Choroid plexus epithelial cell (primary cell): ENCODE measurements around the gene FKBP1B.

Experiments used
- DNase-seq: peaks from one replicate; pipeline ENCODE4 v3.0.0-alpha.2; 2010; ENCODE audit warnings: low read depth
- H3K4me3 ChIP-seq: 2 replicates; pipeline ENCODE4 v1.5.1; 2011; ENCODE audit warnings: low read depth, mild to moderate bottlenecking, control low read depth, low read length, moderate library complexity
- TF ChIP-seq, protein P1 (sequence below): conservative IDR thresholded peaks from 2 replicates; pipeline ENCODE4 v1.5.1; 2011; ENCODE audit warnings: low read depth, mild to moderate bottlenecking, control low read depth, inconsistent platforms, low read length, moderate library complexity

FKBP1B gene

DNA sequence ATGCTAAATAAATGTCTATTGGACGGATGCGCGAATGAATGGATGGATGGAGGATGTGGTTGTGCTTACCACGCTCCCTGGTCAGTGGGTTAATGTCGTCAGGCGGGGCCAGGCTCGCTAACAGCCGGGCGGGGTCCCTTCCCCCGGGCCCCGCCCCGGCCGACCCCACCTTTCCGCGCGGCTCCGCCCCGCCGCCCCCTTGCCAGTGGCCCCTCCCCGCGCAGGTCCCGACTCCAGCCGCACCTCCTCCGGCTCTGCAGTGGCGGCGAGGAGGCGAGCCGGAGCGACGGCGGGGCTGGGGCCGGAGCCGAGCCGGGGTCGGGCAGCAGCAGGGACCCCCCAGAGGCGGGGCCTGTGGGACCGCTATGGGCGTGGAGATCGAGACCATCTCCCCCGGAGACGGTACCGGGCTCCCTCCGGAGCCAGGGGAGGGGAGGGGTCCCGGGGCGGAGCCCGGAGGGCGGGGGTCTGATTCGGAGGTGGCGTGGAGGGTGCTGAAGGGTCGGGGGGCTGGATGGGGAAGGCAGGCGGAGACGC, at the start of gene FKBP1B:
TSS of gene FKBP1B (plus strand) at position 257 of the 537 bp plus-strand sequence. CDS start at position 366, 109 bp downstream.
- H3K4me3 ChIP-seq = peak within 1 kb of the TSS; percentile 69
- DNase-seq = peak; percentile 55
- TF ChIP-seq, protein P1, sequence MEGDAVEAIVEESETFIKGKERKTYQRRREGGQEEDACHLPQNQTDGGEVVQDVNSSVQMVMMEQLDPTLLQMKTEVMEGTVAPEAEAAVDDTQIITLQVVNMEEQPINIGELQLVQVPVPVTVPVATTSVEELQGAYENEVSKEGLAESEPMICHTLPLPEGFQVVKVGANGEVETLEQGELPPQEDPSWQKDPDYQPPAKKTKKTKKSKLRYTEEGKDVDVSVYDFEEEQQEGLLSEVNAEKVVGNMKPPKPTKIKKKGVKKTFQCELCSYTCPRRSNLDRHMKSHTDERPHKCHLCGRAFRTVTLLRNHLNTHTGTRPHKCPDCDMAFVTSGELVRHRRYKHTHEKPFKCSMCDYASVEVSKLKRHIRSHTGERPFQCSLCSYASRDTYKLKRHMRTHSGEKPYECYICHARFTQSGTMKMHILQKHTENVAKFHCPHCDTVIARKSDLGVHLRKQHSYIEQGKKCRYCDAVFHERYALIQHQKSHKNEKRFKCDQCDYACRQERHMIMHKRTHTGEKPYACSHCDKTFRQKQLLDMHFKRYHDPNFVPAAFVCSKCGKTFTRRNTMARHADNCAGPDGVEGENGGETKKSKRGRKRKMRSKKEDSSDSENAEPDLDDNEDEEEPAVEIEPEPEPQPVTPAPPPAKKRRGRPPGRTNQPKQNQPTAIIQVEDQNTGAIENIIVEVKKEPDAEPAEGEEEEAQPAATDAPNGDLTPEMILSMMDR = no peak

DNA sequence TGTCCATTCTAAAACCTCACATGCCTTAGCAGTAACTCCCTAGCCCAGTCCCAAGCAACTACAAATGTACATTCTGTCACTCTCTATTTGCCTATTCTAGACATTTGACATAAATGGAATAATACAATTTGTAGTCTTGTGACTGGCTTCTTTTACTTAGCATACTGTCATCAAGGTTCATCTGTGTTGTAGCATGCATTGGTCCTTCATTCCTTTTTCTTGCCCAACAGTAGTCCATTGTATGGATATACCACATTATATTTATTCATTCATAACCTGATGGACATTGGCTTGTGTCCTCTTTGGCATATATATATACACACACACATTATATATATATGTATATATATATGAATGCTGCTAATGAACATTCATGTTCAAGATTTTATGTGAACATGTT, 41.8 kb upstream of the FKBP1B start:
- H3K4me3 ChIP-seq = no peak overlapping the region
- no peak for DNase-seq
- TF ChIP-seq, protein P1 = no peak

- H3K4me3 ChIP-seq = no peak overlapping the region
- TF ChIP-seq, protein P1 = no peak
- no peak for DNase-seq
Observed at GRCh38 chr2:24008672-24009366, 40.7 kb upstream of the FKBP1B start.

DNA sequence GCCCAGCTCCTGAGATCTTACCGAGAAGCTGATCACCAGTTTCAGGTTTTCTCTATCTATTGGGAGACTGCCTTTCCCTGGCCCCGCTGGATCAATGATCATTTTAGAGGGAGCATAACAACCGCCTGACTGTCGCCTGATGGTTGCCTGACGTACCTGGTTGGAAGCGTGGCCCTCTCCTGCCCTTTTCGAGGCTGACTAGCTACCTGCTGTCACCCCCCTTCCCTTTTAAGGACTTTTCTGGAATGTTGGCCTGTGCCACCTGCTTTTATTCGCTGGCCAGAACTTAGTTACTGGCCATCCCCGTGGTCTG, 40.2 kb upstream of the FKBP1B start:
- no peak for DNase-seq
- TF ChIP-seq, protein P1 = no peak
- peak overlapping the region; percentile 59 for H3K4me3 ChIP-seq

- H3K4me3 ChIP-seq = peak within 1 kb of the TSS; percentile 59
- TF ChIP-seq, protein P1 = no peak
- peak; percentile 18 for DNase-seq
Observed at GRCh38 chr2:24009680-24010476, 39.7 kb upstream of the FKBP1B start, which contains the start of gene MFSD2B. Gene MFSD2B (plus strand): TSS chr2:24010085. CDS start chr2:24010097, 12 bp downstream.

DNA sequence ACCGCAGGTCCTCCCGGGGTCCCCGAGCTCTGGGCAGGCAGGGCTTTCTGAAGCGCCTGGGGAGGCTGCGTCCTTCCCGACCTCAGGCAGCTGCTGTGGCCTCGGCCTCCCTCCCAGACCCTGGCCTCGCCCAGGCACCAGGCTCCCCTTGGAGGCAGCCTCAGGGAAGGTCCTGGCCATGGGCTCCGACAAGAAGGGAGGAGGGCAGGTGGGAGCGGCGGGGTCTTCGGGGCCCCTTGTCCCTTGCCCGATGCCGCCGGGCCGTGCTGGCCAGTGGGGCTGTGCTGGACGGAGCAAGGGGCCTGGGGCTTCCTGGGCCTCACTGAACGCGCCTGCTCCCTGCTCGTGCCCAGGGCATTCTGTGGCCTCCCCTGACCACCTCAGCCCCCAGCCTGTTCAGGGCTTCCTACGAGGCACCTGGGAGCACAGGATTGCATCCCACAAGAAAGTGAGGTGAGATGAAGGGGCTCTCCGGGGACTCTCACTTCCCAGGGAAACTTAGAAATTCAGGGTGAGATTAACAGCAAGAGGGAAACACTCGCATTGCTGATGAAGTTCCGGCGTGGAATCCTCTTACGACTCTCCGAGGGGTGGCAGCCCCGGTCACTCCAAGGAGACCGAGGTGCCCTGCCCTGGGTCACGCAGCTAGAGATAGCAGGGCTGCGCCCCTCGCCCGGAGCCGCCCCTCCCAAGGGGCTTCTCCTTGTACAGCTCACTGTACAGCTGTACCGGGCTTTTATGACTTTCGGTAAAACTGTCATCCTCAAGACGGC, 38.9 kb upstream of the FKBP1B start:
- H3K4me3 ChIP-seq = peak overlapping the region; percentile 59
- TF ChIP-seq, protein P1 = no peak
- DNase-seq = no peak
